Endothelial cell of umbilical vein (primary cell): ENCODE measurements around the gene FST.

Source experiments
- CTCF ChIP-seq, 2 donors: IDR thresholded peaks; 1 replicate in 1 of 2; 2 replicates in 1 of 2; pipeline ENCODE4 v1.5.1; 2011; ENCODE audit warnings: low read length in 2 of 2, mild to moderate bottlenecking in 2 of 2, moderate library complexity in 2 of 2, control low read depth in 1 of 2, inconsistent platforms in 1 of 2, low read depth in 1 of 2; ENCODE audit not compliant: insufficient read depth in 1 of 2; ENCODE audit errors: extremely low read depth in 1 of 2
- EZH2 ChIP-seq: IDR thresholded peaks from 2 replicates; pipeline ENCODE4 v1.6.1; 2012; ENCODE audit warnings: borderline replicate concordance, low read depth, mild to moderate bottlenecking, moderate library complexity, low read length, inconsistent platforms; ENCODE audit not compliant: severe bottlenecking
- GATA2 ChIP-seq: IDR thresholded peaks from 2 replicates; pipeline ENCODE4 v1.7.0; 2011; ENCODE audit warnings: low read depth, mild to moderate bottlenecking, moderate library complexity, mixed read lengths, low read length; ENCODE audit not compliant: insufficient read length, insufficient read depth
- JUN ChIP-seq: IDR thresholded peaks from 2 replicates; pipeline ENCODE4 v1.6.1; 2011; ENCODE audit warnings: borderline replicate concordance, low read depth; ENCODE audit not compliant: insufficient read length, insufficient read depth
- MAX ChIP-seq: IDR thresholded peaks from 2 replicates; pipeline ENCODE4 v1.6.1; 2011; ENCODE audit not compliant: insufficient read depth, insufficient read length
- POLR2A ChIP-seq: IDR thresholded peaks from 2 replicates; pipeline ENCODE4 v1.6.1; 2012; ENCODE audit warnings: low read depth, mild to moderate bottlenecking, control low read depth, low read length
- POLR2AphosphoS5 ChIP-seq: IDR thresholded peaks from 2 replicates; pipeline ENCODE4 v1.6.1; 2012; ENCODE audit warnings: low read depth, mild to moderate bottlenecking, control low read depth, low read length, moderate library complexity; ENCODE audit not compliant: insufficient read depth

- TF ChIP-seq CTCF (IDR thresholded peaks at IDR 0.05; ENCODE audit: extremely low read depth in 1 of 2, insufficient read depth in 1 of 2, low read depth in 1 of 2, low read length in 2 of 2) (no peak), EZH2 (no peak), POLR2A (no peak), MAX (no peak), POLR2AphosphoS5 (no peak), JUN (no peak), GATA2 (no peak)
Observed at GRCh38 chr5:53508125-53508524, 27.7 kb downstream of the FST start.
